ENCODE data around the gene MOGAT1. TPM values are rescaled to one million over a fixed set of nuclear protein-coding genes. Genes with fewer than 3 reads are reported as not detected.

Gene MOGAT1
- total RNA-seq = not detected
- not detected for polyA plus RNA-seq (ENCODE audit: insufficient read depth, low read depth, low replicate concordance)
- long read RNA-seq, donor 1 = 0 reads
- long read RNA-seq, donor 2 = 0 reads

GRCh38 chr2:222671259-222672067 lies at the start of gene MOGAT1:
Gene MOGAT1, plus strand, starts transcription at chr2:222671658. Its CDS starts 128 bp downstream, at chr2:222671786.
- no peak for TF ChIP-seq POLR2A (IDR thresholded peaks at IDR 0.05)
- no peak for TF ChIP-seq CTCF (IDR thresholded peaks at IDR 0.05)
- H3K4me1 ChIP-seq = peaks cover 3% of the 10 kb centered on the region
- DNase-seq = peak; percentile 23
- no peaks in the 10 kb centered on the region for H3K36me3 ChIP-seq (ENCODE audit: low read depth, missing control alignments)
- H3K27me3 ChIP-seq = no peaks in the 10 kb centered on the region
- H3K27ac ChIP-seq = no peak within 1 kb of the TSS
- H3K4me3 ChIP-seq = peak within 1 kb of the TSS; percentile 31 to 53
- no peaks in the 10 kb centered on the region for H3K9me3 ChIP-seq
- 4% methylated on average over 13 to 53 of the region's 66 CpGs for WGBS, 2 donors
- intact Hi-C loops (cut with DNase I; ENCODE audit: low total_unique reads) = no loop called here

DNA sequence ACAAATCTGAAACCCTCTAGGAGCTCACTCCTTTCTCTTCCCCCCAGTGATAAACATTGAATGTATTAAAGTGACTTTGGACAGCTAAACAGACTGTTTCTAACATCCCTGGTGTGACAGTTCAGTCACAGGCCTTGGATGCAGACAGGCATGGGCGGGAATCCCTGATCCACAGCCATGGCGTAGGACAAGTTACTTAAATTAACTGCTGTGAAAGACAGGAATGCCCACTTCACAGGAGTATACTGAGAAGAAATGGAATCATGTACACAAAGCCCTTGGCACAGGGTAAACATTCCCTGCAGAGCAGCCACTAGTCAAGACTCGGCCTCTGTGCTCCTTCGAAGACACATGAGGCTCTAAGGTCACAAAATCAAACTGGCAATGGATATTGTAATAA lies 49.6 kb upstream of the MOGAT1 start:
- H3K4me1 ChIP-seq = no peaks in the 10 kb centered on the region
- WGBS, 2 donors = 84 to 96% methylated on average over 4 of the region's 4 CpGs
- intact Hi-C loops (cut with DNase I; ENCODE audit: low total_unique reads) = no loop called here
- TF ChIP-seq POLR2A (IDR thresholded peaks at IDR 0.05) (no peak), CTCF (IDR thresholded peaks at IDR 0.05) (no peak)
- H3K36me3 ChIP-seq (ENCODE audit: low read depth, missing control alignments) = no peaks in the 10 kb centered on the region
- no peak overlapping the region for H3K4me3 ChIP-seq
- no peak for DNase-seq
- no peaks in the 10 kb centered on the region for H3K9me3 ChIP-seq
- H3K27ac ChIP-seq = no peak overlapping the region
- no peaks in the 10 kb centered on the region for H3K27me3 ChIP-seq

GRCh38 chr2:222622910-222623309 lies 48.5 kb upstream of the MOGAT1 start:
- H3K36me3 ChIP-seq (ENCODE audit: low read depth, missing control alignments) = no peaks in the 10 kb centered on the region
- 84 to 93% methylated on average over 2 of the region's 2 CpGs for WGBS, 2 donors

DNA sequence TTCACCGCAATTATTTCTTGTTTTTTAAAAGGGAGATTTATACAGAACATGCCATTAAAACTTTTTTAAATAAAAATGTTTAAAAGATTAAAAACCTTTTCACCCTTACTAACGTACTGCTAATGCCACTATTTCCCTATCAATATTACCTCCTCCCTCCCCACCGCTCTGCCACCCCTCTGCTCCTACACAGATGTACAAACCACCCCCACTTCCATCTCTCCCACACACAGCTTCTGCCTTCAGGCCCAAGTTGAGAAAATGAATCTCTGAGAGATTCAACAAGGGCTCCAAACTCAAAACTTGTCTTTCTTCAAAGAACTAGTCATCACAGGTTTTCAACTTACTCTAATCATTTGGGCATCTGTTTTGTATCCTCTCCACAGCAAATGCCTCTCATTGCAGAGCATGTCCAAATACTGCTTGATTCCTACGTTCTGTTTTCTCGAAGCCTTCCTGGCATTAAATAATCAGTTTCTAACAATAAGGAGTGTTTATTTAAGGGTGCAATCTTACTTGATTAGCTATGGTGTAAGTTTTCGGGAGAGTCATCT lies 47.6 kb upstream of the MOGAT1 start:
- Histone ChIP-seq H3K27ac (no peak overlapping the region), H3K9me3 (no peaks in the 10 kb centered on the region), H3K4me1 (no peaks in the 10 kb centered on the region), H3K27me3 (no peaks in the 10 kb centered on the region), H3K4me3 (no peak overlapping the region), H3K36me3 (ENCODE audit: low read depth, missing control alignments) (no peaks in the 10 kb centered on the region)
- TF ChIP-seq CTCF (IDR thresholded peaks at IDR 0.05) (no peak), POLR2A (IDR thresholded peaks at IDR 0.05) (no peak)
- intact Hi-C loops (cut with DNase I; ENCODE audit: low total_unique reads) = no loop called here
- no peak for DNase-seq
- WGBS, 2 donors = 80 to 84% methylated on average over 6 of the region's 6 CpGs

More at GRCh38 chr2:222622910-222623309, 48.5 kb upstream of the MOGAT1 start:
- Histone ChIP-seq H3K27ac (no peak overlapping the region), H3K27me3 (no peaks in the 10 kb centered on the region), H3K4me1 (no peaks in the 10 kb centered on the region), H3K4me3 (no peak overlapping the region), H3K9me3 (no peaks in the 10 kb centered on the region)
- DNase-seq = no peak
- TF ChIP-seq POLR2A (IDR thresholded peaks at IDR 0.05) = no peak
- intact Hi-C loops (cut with DNase I; ENCODE audit: low total_unique reads) = no loop called here

DNA sequence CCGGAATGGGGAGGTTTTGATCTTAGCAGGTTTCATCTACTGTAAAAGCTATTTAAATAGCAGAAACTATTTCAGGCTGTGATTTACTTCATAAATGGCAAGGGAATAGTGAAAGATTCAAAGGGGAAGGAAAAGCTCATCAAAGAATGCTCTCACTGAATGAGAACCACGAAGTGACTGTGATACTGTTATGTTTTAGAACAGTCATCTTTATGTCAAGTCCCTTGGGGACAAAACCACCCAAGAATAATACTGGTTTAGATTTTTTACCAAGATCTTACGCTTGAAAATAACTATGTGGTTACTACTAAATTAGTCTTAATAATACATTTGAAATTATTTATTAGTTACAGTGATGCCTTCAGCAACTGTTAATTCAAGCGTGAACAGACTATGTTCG lies 43.7 kb upstream of the MOGAT1 start:
- intact Hi-C loops (cut with DNase I; ENCODE audit: low total_unique reads) = no loop called here

More for the DNA sequence above, 43.7 kb upstream of the MOGAT1 start:
- Histone ChIP-seq H3K4me3 (no peak overlapping the region), H3K27ac (no peak overlapping the region), H3K4me1 (no peaks in the 10 kb centered on the region), H3K36me3 (ENCODE audit: low read depth, missing control alignments) (no peaks in the 10 kb centered on the region), H3K9me3 (no peaks in the 10 kb centered on the region), H3K27me3 (no peaks in the 10 kb centered on the region)
- WGBS, 2 donors = 77 to 87% methylated on average over 5 of the region's 5 CpGs
- no peak for TF ChIP-seq CTCF (IDR thresholded peaks at IDR 0.05)
- TF ChIP-seq POLR2A (IDR thresholded peaks at IDR 0.05) = no peak
- DNase-seq = no peak
